ENCODE data around the gene POLD2. TPM values are rescaled to one million over a fixed set of nuclear protein-coding genes. Genes with fewer than 3 reads are reported as not detected.
"Not testable (repeated sequence)": the region's sequence is repeated elsewhere in the genome, so short reads cannot be mapped to it uniquely, and the experiment has no call there.

The POLD2 gene
- total RNA-seq, 1 donor, result 120 TPM

- no peak for DNase-seq (ENCODE audit: low read depth in 2 of 3, low spot score in 2 of 3)
Observed at GRCh38 chr7:44139311-44140010, 16.1 kb upstream of the POLD2 start.

- no peak for DNase-seq (ENCODE audit: low read depth in 2 of 3, low spot score in 2 of 3)
Observed at GRCh38 chr7:44138698-44139097, 15.3 kb upstream of the POLD2 start.

GRCh38 chr7:44136731-44137130 lies 13.4 kb upstream of the POLD2 start:
- DNase-seq (ENCODE audit: low read depth in 2 of 3, low spot score in 2 of 3), result no peak

GRCh38 chr7:44134943-44135628 lies 11.7 kb upstream of the POLD2 start:
- no peak for DNase-seq (ENCODE audit: low read depth in 2 of 3, low spot score in 2 of 3)

GRCh38 chr7:44133295-44133694 lies 9.9 kb upstream of the POLD2 start:
- no peak for DNase-seq (ENCODE audit: low read depth in 2 of 3, low spot score in 2 of 3)

- no peak for DNase-seq (ENCODE audit: low read depth in 2 of 3, low spot score in 2 of 3)
Observed at GRCh38 chr7:44132039-44132438, 8.7 kb upstream of the POLD2 start.

GRCh38 chr7:44131173-44132029 lies 8.1 kb upstream of the POLD2 start:
- no peak for DNase-seq (ENCODE audit: low read depth in 2 of 3, low spot score in 2 of 3)

- no peak for DNase-seq (ENCODE audit: low read depth in 2 of 3, low spot score in 2 of 3)
Observed at GRCh38 chr7:44128721-44129582, 5.6 kb upstream of the POLD2 start.

- DNase-seq (ENCODE audit: low read depth in 2 of 3, low spot score in 2 of 3), result no peak
Observed at GRCh38 chr7:44127161-44127560, 3.8 kb upstream of the POLD2 start.

- not testable (repeated sequence) for DNase-seq (ENCODE audit: low read depth in 2 of 3, low spot score in 2 of 3)
Observed at GRCh38 chr7:44126574-44126973, 3.2 kb upstream of the POLD2 start.

GRCh38 chr7:44124822-44125202 lies 1.5 kb upstream of the POLD2 start:
- no peak for DNase-seq (ENCODE audit: low read depth in 2 of 3, low spot score in 2 of 3)

- no peak for DNase-seq (ENCODE audit: low read depth in 2 of 3, low spot score in 2 of 3)
Observed at GRCh38 chr7:44122529-44122928, 819 bp downstream of the POLD2 start.

- DNase-seq (ENCODE audit: low read depth in 2 of 3, low spot score in 2 of 3), result no peak
Observed at GRCh38 chr7:44121761-44122420, 1.5 kb downstream of the POLD2 start.

- DNase-seq (ENCODE audit: low read depth in 2 of 3, low spot score in 2 of 3), result no peak
Observed at GRCh38 chr7:44120395-44120794, 3.0 kb downstream of the POLD2 start.

- DNase-seq (ENCODE audit: low read depth in 2 of 3, low spot score in 2 of 3), result no peak
Observed at GRCh38 chr7:44119829-44120380, 3.4 kb downstream of the POLD2 start.

GRCh38 chr7:44117801-44118429 lies 5.4 kb downstream of the POLD2 start:
- no peak for DNase-seq (ENCODE audit: low read depth in 2 of 3, low spot score in 2 of 3)

- DNase-seq (ENCODE audit: low read depth in 2 of 3, low spot score in 2 of 3), result no peak
Observed at GRCh38 chr7:44116789-44117666, 6.3 kb downstream of the POLD2 start.

- DNase-seq (ENCODE audit: low read depth in 2 of 3, low spot score in 2 of 3), result no peak
Observed at GRCh38 chr7:44116087-44116788, 7.1 kb downstream of the POLD2 start.
